ENCODE data around the gene IGF1R.

DNA sequence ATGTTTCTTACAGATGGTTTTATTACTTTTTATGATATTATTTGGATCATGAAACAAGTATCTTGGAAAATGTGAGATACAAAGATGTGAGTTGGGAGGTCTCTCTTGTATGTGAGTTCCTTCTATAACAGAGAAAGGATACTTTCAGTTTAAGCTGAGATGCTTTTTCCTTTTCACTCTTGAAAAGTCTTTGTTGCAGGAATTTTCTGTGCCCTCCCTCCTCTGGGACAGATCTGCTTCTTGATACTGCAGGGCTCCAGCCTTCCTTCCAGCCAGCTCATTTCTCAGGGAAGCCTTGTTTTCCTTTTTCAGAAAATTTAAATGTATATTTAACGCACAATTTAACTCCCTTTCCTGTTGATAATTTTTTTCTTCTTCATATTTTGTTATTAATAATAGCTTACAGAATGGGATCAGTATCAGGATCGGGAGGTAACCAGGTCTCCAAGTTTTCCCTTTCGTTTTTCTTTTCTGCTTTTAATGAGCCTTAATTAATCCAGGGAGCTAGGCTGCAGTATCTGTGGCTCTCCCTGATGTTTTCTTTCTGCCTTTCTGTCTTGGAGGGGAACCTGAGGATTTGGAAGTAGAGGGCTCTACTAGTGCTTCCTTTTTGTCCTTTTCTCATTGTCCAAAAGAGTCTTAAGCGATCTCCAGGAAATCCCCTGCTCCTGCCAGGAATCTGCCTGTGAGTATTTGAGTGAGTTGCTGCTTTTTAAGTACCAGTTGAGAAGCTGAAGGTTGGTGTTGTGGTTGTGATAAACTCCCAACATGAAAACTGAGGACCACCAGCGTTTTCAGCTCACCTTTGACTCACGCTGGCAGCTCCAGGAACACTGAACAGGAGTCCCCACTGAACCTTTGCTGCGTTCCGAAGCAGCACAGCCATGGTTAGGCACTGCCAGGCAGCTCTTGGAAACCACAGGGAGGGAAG lies 105.7 kb downstream of the IGF1R start:
- TF ChIP-seq, protein P1, sequence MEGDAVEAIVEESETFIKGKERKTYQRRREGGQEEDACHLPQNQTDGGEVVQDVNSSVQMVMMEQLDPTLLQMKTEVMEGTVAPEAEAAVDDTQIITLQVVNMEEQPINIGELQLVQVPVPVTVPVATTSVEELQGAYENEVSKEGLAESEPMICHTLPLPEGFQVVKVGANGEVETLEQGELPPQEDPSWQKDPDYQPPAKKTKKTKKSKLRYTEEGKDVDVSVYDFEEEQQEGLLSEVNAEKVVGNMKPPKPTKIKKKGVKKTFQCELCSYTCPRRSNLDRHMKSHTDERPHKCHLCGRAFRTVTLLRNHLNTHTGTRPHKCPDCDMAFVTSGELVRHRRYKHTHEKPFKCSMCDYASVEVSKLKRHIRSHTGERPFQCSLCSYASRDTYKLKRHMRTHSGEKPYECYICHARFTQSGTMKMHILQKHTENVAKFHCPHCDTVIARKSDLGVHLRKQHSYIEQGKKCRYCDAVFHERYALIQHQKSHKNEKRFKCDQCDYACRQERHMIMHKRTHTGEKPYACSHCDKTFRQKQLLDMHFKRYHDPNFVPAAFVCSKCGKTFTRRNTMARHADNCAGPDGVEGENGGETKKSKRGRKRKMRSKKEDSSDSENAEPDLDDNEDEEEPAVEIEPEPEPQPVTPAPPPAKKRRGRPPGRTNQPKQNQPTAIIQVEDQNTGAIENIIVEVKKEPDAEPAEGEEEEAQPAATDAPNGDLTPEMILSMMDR (IDR thresholded peaks at IDR 0.05): no peak
- TF ChIP-seq POLR2AphosphoS5 (IDR thresholded peaks at IDR 0.05) (no peak), POLR2A (IDR thresholded peaks at IDR 0.05) (no peak), EP300 (IDR thresholded peaks at IDR 0.05; ENCODE audit: low read depth) (no peak)

Measured in transverse colon (tissue), 4 donors.